ENCODE data around the gene GNB1L. TPM values are rescaled to one million over a fixed set of nuclear protein-coding genes. Genes with fewer than 3 reads are reported as not detected.

The GNB1L gene, protein sequence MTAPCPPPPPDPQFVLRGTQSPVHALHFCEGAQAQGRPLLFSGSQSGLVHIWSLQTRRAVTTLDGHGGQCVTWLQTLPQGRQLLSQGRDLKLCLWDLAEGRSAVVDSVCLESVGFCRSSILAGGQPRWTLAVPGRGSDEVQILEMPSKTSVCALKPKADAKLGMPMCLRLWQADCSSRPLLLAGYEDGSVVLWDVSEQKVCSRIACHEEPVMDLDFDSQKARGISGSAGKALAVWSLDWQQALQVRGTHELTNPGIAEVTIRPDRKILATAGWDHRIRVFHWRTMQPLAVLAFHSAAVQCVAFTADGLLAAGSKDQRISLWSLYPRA
- 9.0 to 9.9 TPM (median 9.8 TPM) in 3 replicates for total RNA-seq

DNA sequence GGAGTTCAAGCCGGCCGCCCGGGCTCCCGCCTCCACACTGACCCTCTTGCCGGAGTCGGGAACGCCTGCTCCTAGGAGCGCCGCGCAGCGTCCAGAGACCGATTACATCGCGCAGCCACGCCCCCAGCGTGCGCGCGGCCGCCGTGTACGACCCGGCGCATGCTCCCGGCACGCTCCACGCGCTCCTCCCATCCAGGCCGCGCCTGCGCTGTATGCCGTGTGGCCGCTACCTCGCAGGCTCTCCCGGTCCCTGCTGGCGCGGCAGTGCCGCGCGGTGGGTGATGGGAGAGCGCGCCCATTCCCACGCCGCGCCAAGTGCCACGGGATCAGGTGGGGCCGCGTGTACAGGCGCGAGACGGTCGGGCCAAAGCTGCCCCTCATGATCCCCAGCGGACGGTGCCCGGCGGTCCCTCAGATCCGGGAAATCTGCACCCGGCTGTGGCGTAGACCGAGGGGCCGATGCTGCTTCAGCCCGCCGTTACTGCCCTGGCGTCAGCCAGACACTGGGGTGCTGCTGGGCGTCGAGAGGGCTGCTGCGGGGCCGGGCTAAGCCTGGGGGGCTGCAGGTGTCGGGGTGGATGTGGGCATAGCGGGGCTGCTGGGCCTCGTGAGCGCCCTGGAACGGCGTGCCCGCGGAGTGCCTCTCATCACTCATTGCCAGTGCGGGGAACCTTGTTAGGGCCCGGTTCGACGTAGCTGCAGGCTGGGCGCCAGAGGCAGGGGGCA is at the start of gene GNB1L, which contains the start of gene RTL10:
Gene GNB1L, minus strand, starts transcription at position 97 of the 726 bp plus-strand sequence. CDS start 33,519 bp downstream, outside the sequence.
Gene RTL10, minus strand, starts transcription at position 97 of the 726 bp plus-strand sequence. CDS start 2,613 bp downstream, outside the sequence.
- DNase-seq (ENCODE audit: low spot score in 2 of 2, unreplicated experiment in 2 of 2) = peak; percentile 94 to 98
- Mint-ChIP-seq H3K9me3 (peaks cover 5% of the 10 kb centered on the region), H3K4me3 (peak within 1 kb of the TSS; percentile 88), H3K4me1 (peaks cover 44% of the 10 kb centered on the region), H3K36me3 (peaks cover 7% of the 10 kb centered on the region), H3K27ac (peak within 1 kb of the TSS; percentile 94), H3K27me3 (ENCODE audit: low read depth) (no peaks in the 10 kb centered on the region)
- TF ChIP-seq, protein P1, sequence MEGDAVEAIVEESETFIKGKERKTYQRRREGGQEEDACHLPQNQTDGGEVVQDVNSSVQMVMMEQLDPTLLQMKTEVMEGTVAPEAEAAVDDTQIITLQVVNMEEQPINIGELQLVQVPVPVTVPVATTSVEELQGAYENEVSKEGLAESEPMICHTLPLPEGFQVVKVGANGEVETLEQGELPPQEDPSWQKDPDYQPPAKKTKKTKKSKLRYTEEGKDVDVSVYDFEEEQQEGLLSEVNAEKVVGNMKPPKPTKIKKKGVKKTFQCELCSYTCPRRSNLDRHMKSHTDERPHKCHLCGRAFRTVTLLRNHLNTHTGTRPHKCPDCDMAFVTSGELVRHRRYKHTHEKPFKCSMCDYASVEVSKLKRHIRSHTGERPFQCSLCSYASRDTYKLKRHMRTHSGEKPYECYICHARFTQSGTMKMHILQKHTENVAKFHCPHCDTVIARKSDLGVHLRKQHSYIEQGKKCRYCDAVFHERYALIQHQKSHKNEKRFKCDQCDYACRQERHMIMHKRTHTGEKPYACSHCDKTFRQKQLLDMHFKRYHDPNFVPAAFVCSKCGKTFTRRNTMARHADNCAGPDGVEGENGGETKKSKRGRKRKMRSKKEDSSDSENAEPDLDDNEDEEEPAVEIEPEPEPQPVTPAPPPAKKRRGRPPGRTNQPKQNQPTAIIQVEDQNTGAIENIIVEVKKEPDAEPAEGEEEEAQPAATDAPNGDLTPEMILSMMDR (IDR thresholded peaks at IDR 0.05; ENCODE audit: unreplicated experiment) = no peak

DNA sequence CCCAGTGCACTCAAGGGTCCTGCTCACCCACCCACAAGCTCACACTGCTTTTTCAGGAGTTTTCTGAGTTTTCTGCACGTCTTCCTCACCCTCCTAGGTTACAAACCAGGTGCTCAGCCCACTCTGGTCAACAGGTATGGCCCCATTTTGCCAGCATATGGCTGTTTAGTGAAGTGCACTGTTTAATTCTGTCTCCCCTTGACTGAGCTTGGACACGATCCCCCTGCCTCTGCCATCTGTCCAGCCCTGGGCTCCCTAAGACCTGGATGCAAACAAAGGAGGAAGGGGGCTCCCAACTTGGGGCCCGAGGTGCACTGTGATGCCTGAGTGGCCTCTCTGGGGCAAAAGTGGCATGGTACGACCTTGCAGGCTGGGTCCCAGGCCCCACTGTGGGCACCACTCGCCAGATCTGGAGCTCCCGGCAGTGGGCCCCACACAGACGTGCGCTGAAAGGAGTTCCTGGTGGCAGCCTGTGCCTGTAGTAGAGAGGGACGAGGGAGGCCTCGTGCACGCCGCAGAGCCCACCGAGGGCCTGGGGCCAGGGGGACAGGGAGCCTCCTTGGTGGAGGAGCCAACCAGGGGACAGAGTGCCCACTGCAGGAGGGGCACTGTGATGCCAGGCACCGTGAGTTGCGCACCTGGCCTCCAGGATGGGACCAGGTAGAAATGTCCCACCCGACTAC is 49.6 kb upstream of the GNB1L start:
- peaks cover 9% of the 10 kb centered on the region for H3K4me1 Mint-ChIP-seq
- H3K27me3 Mint-ChIP-seq (ENCODE audit: low read depth) = peaks cover 2% of the 10 kb centered on the region
- no peak for DNase-seq (ENCODE audit: low spot score in 2 of 2, unreplicated experiment in 2 of 2)
- H3K9me3 Mint-ChIP-seq = no peaks in the 10 kb centered on the region
- H3K4me3 Mint-ChIP-seq = no peak overlapping the region
- H3K27ac Mint-ChIP-seq = no peak overlapping the region
- TF ChIP-seq, protein P1 (IDR thresholded peaks at IDR 0.05; ENCODE audit: unreplicated experiment) = no peak
- H3K36me3 Mint-ChIP-seq = peaks cover 9% of the 10 kb centered on the region

DNA sequence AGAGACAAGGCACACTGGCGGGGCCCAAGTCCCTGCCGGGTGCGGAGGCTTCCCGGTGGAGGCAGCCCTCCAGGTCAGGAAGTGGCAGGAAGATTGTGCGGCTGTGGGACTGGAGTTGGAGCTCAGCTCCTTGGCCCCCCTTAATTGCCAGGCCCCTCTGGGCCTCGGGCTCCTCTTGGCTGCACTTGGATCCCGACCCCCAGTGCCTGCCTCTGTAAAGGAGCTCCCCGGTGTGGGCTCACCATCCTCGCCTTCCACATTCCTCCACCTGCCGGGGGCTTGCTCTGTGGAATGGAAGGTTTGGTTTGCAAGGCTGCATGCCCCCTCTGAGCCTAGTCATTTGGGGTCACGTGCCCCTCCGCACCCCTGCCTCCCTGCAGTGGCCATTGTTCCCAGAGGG is 48.8 kb upstream of the GNB1L start:
- Mint-ChIP-seq H3K36me3 (peaks cover 8% of the 10 kb centered on the region), H3K27me3 (ENCODE audit: low read depth) (peaks cover 2% of the 10 kb centered on the region), H3K4me1 (peaks cover 9% of the 10 kb centered on the region), H3K4me3 (no peak overlapping the region), H3K9me3 (no peaks in the 10 kb centered on the region), H3K27ac (no peak overlapping the region)
- TF ChIP-seq, protein P1 (IDR thresholded peaks at IDR 0.05; ENCODE audit: unreplicated experiment) = no peak
- no peak for DNase-seq (ENCODE audit: low spot score in 2 of 2, unreplicated experiment in 2 of 2)

DNA sequence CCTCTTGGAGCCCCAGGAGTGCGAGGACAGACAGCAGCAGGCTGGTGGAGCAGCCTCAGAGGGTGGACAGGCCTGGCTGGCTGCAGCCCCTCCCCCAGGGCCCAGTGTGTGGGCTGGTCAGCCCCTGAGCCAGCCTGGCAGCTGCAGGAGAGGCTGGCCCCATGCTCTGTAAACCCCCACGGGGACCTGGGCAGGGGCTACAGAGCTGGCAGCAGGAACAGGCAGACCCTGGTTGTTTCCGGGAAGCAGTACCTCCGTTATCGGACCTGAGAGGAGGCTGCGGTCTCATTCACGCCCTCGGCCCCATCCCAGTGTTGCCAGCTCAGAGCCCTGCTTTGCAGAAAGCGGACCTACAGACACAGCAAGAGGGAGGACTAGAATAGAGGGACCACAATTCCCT is 48.4 kb upstream of the GNB1L start:
- Mint-ChIP-seq H3K4me3 (no peak overlapping the region), H3K4me1 (peaks cover 9% of the 10 kb centered on the region), H3K36me3 (peaks cover 6% of the 10 kb centered on the region), H3K9me3 (no peaks in the 10 kb centered on the region), H3K27ac (no peak overlapping the region), H3K27me3 (ENCODE audit: low read depth) (peaks cover 2% of the 10 kb centered on the region)
- no peak for DNase-seq (ENCODE audit: low spot score in 2 of 2, unreplicated experiment in 2 of 2)
- TF ChIP-seq, protein P1 (IDR thresholded peaks at IDR 0.05; ENCODE audit: unreplicated experiment) = no peak

DNA sequence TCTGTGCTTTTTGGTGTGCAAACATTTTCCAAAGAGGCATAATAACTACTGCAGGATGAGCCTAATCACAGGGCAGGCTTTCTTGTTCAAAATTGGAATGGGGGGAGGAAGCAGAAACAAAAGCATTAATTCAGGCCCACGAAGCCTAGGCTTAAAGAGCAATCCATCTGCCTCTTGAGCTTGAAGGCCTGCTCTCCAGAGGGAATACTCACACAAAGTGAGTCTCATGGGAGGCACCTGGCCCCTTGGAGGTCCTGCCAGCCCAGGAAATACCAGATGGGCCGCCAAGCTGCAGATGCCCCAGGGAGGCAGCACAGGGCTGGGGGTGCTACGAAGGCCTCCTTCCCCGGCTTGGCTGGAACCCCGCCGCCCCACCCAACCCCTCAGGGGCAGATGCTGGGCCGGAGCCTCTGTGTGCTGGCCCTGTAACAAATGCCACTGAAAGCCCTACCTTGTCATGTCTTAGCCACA is 47.6 kb upstream of the GNB1L start:
- peaks cover 9% of the 10 kb centered on the region for H3K4me1 Mint-ChIP-seq
- H3K9me3 Mint-ChIP-seq = no peaks in the 10 kb centered on the region
- H3K36me3 Mint-ChIP-seq = peaks cover 8% of the 10 kb centered on the region
- peaks cover 2% of the 10 kb centered on the region for H3K27me3 Mint-ChIP-seq (ENCODE audit: low read depth)
- TF ChIP-seq, protein P1 (IDR thresholded peaks at IDR 0.05; ENCODE audit: unreplicated experiment) = no peak
- H3K4me3 Mint-ChIP-seq = no peak overlapping the region
- no peak for DNase-seq (ENCODE audit: low spot score in 2 of 2, unreplicated experiment in 2 of 2)
- H3K27ac Mint-ChIP-seq = no peak overlapping the region

Data from mesothelial cell of epicardium (in vitro differentiated cells).